ENCODE measurements around the gene HMCN1.

Gene HMCN1

GRCh38 chr1:186046437-186047211, 312.4 kb downstream of the HMCN1 start:
- no peak for DNase-seq

- no peak for DNase-seq
Measured at GRCh38 chr1:186050360-186050759, 316.2 kb downstream of the HMCN1 start.

GRCh38 chr1:186054003-186054402, 319.8 kb downstream of the HMCN1 start:
- DNase-seq: no peak

GRCh38 chr1:186054932-186055331, 320.7 kb downstream of the HMCN1 start:
- no peak for DNase-seq

- DNase-seq: no peak
Measured at GRCh38 chr1:186055846-186056245, 321.7 kb downstream of the HMCN1 start.

GRCh38 chr1:186057086-186057485, 322.9 kb downstream of the HMCN1 start:
- DNase-seq: no peak

- no peak for DNase-seq
Measured at GRCh38 chr1:186059311-186059710, 325.1 kb downstream of the HMCN1 start.

DNA sequence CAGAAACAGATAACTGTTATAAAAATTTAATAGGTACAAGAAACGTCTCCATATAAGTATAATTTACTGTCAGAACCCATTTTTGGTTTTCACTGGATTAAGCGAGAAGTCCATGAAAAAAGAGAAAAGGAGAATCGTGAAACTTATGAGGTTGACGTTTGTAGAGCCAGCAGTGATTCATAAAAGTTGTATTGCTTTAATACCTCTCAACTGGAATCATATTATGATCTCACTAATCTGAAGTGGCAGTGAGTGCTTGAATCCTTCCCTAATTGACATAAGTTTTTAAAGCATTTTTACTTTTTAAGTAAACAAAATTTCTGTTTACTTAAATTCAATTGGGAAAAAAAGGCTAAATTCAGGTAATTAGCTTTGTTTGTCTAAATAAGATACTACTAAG, 325.6 kb downstream of the HMCN1 start:
- DNase-seq: no peak

DNA sequence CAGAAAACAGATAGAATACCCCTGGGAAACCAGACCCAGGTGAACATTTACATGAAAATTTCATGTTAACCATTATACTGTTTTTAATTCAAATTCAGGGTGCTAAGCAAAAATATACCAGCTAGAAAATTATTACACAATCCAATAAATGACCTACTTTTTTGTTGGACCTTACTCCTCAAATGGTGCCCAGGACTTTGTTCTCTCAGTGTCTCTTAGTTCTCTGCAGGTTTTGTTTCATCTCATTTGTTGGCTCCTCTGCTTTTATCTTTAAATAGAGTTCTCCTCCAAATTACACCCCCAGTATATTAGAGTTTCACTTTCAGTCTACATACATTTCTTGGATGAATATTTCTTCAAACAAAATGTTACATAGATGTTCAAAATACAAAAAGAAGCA, 326.0 kb downstream of the HMCN1 start:
- DNase-seq: no peak

GRCh38 chr1:186063091-186063657, 329.0 kb downstream of the HMCN1 start:
- no peak for DNase-seq

DNA sequence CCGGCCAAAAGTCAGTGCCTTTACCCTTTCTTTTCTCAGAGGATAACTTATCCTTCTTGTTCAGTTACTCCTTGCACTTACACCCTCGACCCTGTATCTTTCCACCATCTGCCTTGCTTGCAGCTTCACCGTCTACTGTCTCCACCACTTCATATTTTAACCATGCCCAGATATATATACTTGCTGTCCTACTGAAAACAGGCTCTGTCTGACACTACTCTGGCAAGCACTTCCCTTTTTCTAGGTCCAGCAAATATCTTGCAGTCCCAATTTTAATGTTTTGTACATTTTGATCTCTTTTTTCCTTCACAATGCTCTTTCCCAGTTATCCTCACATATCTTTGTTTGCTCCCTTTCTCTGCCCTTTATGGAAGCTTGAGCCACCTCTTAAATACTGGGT, 332.2 kb downstream of the HMCN1 start:
- no peak for DNase-seq

- no peak for DNase-seq
Measured at GRCh38 chr1:186073697-186074096, 339.5 kb downstream of the HMCN1 start.

DNA sequence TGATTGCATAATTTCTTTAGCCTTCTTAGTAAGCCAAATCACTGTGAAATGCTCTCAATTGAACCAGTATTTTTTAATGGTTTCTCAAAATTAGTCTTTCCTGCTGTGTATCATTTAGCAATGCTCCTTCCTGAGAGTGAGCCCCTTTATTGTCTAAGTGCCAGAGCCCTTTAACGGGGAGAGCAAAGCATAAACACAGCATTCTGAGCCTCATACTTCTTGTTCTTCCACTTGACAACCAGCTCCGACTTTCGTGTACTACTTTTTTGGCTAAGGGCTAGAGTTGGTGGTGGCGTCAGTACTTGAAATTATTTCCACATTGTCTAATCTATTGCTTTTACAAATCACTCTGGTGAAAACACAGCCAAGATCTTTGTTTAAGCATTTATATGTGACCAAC, 341.8 kb downstream of the HMCN1 start:
- DNase-seq: no peak

- peak; percentile 49 for DNase-seq
Measured at GRCh38 chr1:186078245-186078644, 344.1 kb downstream of the HMCN1 start.

DNA sequence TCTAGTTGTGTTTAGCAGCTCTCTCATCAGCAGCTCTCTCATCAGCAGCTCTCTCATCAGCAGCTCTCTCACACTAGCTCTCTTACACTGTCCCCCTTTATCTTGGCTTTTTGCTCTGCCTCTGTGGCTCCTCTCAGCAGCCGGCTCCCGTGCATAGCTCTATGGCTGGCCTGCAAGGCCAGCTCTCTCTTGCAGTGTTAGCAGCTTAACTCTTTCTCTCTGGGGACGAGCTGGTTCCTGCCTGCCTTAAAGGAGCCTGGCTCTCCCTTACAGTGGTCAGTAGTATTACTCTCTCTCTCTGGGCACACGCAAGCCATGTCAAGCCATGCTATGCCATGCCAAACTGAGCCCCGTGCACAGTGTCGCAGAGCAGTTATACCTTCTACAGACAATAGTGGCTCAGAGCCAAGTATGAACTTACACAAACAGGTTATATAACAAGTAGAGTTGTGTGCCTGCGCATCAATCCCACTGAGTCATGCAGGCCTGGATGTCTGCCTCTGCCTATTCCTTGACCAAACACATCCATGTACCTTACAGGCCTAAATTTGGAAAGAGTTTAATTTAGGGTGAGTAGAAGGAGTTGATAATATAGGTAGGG, 345.0 kb downstream of the HMCN1 start:
- no peak for DNase-seq

GRCh38 chr1:186082235-186082937, 348.2 kb downstream of the HMCN1 start:
- peak; percentile 46 for DNase-seq

DNA sequence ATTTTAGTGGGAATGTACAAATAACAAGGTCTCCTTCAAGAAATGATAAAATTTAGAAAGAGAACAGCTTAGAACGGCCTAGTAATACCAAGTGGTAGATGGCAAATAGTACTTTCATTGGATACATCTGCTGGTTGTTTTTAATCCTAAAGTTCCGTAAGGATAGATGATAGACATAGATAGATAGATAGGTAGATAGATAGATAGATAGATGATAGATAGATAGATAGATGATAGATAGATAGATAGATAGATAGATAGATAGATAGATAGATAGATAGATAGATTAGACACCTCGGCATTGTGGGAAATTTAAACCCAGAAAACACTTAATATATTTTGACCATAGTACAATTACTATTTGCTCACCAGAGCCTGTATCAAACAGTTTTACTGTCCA, 352.4 kb downstream of the HMCN1 start:
- DNase-seq: no peak

GRCh38 chr1:186089940-186090339, 355.7 kb downstream of the HMCN1 start:
- DNase-seq: no peak

DNA sequence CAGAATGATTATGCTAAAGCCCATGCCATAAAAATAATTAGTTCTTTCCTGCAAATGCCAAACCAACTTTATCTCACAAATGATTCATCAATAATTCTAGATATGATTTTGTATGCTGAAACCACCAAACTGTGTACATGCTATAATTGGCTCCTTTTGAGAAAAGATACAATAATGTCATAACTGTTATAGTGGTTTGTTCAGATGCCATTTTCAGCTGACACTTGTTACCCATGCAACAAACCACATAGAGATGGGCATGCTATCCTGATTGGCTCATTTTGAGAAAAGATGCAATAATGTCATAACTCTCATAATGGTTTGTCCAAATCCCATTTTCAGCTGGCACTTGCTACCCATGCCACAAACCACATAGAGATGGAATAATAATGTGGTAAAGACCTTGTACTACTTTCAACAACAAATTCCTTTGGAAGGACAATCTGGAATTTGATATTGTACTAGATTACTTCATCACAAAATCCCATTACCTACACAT, 357.1 kb downstream of the HMCN1 start:
- peak; percentile 30 for DNase-seq

GRCh38 chr1:186093437-186093836, 359.2 kb downstream of the HMCN1 start:
- DNase-seq: no peak

DNA sequence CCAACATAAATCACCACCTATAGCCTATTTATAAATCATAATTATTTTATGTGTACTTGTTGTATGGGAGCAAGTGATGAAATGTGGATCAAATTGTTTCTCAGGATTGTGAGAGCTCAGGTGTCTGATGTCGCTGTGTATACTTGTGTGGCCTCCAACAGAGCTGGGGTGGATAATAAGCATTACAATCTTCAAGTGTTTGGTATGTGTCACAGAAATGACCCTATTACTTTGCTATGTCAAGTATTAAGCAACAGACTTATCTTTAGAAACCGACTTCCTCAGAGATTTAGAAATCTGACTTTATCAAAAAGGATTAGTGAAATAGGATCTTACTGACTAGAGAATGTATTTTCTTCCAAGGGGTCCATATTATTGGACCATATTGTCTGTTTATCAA, 360.0 kb downstream of the HMCN1 start:
- no peak for DNase-seq

DNA sequence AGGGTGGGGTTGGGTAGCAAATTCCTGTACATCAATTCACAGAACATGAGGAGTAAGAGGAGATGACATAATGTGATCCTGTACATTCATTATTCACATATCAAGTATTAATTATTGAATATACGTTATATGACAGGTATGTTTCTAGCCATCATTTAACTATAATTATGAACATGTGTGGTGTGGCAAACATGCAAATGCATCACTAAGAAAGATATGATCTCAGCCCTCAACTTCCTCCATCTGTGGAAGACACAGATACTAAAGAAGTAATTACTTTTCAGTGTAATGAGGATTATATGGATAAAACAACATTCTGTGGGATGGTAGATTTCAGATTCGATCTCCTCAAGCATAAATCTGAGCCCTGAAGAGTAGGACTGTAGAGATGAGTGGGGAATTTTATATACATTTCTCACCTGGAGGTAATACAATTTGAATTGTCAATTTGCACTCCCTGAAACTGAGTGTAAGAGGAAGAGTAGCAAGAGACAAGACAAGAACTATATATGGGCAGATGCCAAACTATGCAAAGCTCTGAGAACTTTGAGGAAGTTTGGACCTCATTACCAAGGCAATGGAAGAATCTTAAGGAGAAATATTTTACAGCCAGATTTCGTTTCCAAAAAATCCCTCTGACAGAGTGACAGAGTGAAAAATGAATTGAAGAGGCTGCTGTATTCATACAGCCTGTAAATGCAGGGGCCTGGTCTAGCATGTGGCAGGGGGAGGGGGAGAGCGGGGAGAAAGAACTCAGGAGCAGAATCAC, 365.3 kb downstream of the HMCN1 start:
- no peak for DNase-seq

DNA sequence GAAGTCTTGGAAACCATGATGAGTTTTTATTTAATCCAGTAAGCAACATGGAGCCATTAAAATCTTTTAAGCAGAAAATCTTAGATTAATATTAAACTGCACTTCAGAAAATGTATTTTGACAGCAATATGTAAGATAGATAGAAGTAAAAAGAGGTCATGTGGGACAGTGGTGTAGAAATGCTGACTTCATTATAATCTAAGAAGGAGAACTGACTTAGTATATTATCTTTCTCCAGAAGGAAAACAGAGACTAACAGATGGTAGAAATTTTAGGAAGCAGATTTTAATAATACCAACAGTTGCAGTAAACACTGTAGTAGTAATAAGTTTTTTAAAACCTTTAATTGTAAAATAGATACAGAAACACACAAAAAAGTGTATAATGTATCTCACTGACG, 367.9 kb downstream of the HMCN1 start:
- no peak for DNase-seq

All from activated CD4-positive, alpha-beta T cell treated with anti-CD3 and anti-CD28 coated beads, Interleukin-2, amount 50 U/mL, for 16 hours (primary cell).